Coronary artery (tissue), 2 donors: ENCODE measurements around the gene SLC15A1.

ENCODE experiments used
- DNase-seq: peaks from one replicate; pipeline ENCODE4 v3.0.0-alpha.2; 2017; ENCODE audit warnings: low spot score
- H3K27ac ChIP-seq, 2 donors: fragments of 200-600 bp; sonication (generic); one replicate each; pipeline ENCODE4 v1.5.1; 2016 to 2019
- H3K4me3 ChIP-seq: fragments of 200-600 bp; sonication (generic); 2 replicates; pipeline ENCODE4 v1.5.1; 2016; ENCODE audit warnings: mild to moderate bottlenecking, moderate library complexity
- CTCF ChIP-seq: fragments of 200-600 bp; sonication (generic); IDR thresholded peaks from one replicate; pipeline ENCODE4 v1.5.1; 2019; ENCODE audit warnings: antibody characterized with exemption

Gene SLC15A1

GRCh38 chr13:98722958-98723357 is 29.5 kb downstream of the SLC15A1 start:
- no peak for DNase-seq
- no peak for TF ChIP-seq CTCF
- no peak overlapping the region for H3K27ac ChIP-seq
- H3K4me3 ChIP-seq: no peak overlapping the region

- no peak for DNase-seq
- H3K4me3 ChIP-seq: no peak overlapping the region
- TF ChIP-seq CTCF: no peak
- H3K27ac ChIP-seq: no peak overlapping the region
Measured at GRCh38 chr13:98721825-98722510, 30.5 kb downstream of the SLC15A1 start.

- TF ChIP-seq CTCF: no peak
- no peak for DNase-seq
Measured at GRCh38 chr13:98719527-98720250, 32.8 kb downstream of the SLC15A1 start.

GRCh38 chr13:98717891-98718290 is 34.6 kb downstream of the SLC15A1 start:
- no peak overlapping the region for H3K27ac ChIP-seq
- TF ChIP-seq CTCF: no peak
- no peak overlapping the region for H3K4me3 ChIP-seq
- DNase-seq: no peak

More at GRCh38 chr13:98719527-98720250, 32.8 kb downstream of the SLC15A1 start:
- H3K27ac ChIP-seq: no peak overlapping the region
- no peak overlapping the region for H3K4me3 ChIP-seq

GRCh38 chr13:98717256-98717655 is 35.2 kb downstream of the SLC15A1 start:
- Histone ChIP-seq H3K27ac (no peak overlapping the region), H3K4me3 (no peak overlapping the region)
- TF ChIP-seq CTCF: no peak
- no peak for DNase-seq

GRCh38 chr13:98710521-98710920 is 42.0 kb downstream of the SLC15A1 start:
- TF ChIP-seq CTCF: no peak
- Histone ChIP-seq H3K4me3 (no peak overlapping the region), H3K27ac (no peak overlapping the region)
- no peak for DNase-seq
